D341Med (cell line): ENCODE measurements around the gene KRTDAP.

Experiments
- DNase-seq: peaks from one replicate; pipeline ENCODE4 v3.0.0; 2012; ENCODE audit warnings: low spot score

KRTDAP gene

GRCh38 chr19:35512831-35513627 lies 22.8 kb upstream of the KRTDAP start:
- no peak for DNase-seq

GRCh38 chr19:35511337-35511736 lies 21.1 kb upstream of the KRTDAP start:
- DNase-seq, result no peak

GRCh38 chr19:35510626-35510964 lies 20.3 kb upstream of the KRTDAP start:
- DNase-seq, result no peak

GRCh38 chr19:35509861-35510625 lies 19.8 kb upstream of the KRTDAP start:
- peak; percentile 90 for DNase-seq

- no peak for DNase-seq
Observed at GRCh38 chr19:35509018-35509652, 18.9 kb upstream of the KRTDAP start.

- DNase-seq, result no peak
Observed at GRCh38 chr19:35508129-35508528, 17.9 kb upstream of the KRTDAP start.

- DNase-seq, result no peak
Observed at GRCh38 chr19:35507561-35507960, 17.3 kb upstream of the KRTDAP start.

GRCh38 chr19:35506011-35506410 lies 15.7 kb upstream of the KRTDAP start:
- no peak for DNase-seq

GRCh38 chr19:35502751-35503150 lies 12.5 kb upstream of the KRTDAP start:
- no peak for DNase-seq

- no peak for DNase-seq
Observed at GRCh38 chr19:35501684-35502083, 11.4 kb upstream of the KRTDAP start.

- no peak for DNase-seq
Observed at GRCh38 chr19:35500611-35501010, 10.3 kb upstream of the KRTDAP start.

- DNase-seq, result no peak
Observed at GRCh38 chr19:35498984-35499527, 8.8 kb upstream of the KRTDAP start.

- no peak for DNase-seq
Observed at GRCh38 chr19:35498220-35498619, 8.0 kb upstream of the KRTDAP start.

- DNase-seq, result no peak
Observed at GRCh38 chr19:35497406-35497805, 7.1 kb upstream of the KRTDAP start.

- DNase-seq, result peak; percentile 92
Observed at GRCh38 chr19:35495107-35496064, 5.1 kb upstream of the KRTDAP start.

- no peak for DNase-seq
Observed at GRCh38 chr19:35493971-35494370, 3.7 kb upstream of the KRTDAP start.

GRCh38 chr19:35491836-35492360 lies 1.6 kb upstream of the KRTDAP start:
- no peak for DNase-seq

GRCh38 chr19:35488677-35489076 lies 1.6 kb downstream of the KRTDAP start:
- DNase-seq, result no peak

GRCh38 chr19:35487656-35488182 lies 2.5 kb downstream of the KRTDAP start:
- DNase-seq, result no peak

GRCh38 chr19:35486268-35486708 lies 4.0 kb downstream of the KRTDAP start:
- no peak for DNase-seq
